Progenitor cell of endocrine pancreas (in vitro differentiated cells): ENCODE data around the gene DYSF. TPM values are rescaled to one million over a fixed set of nuclear protein-coding genes. Genes with fewer than 3 reads are reported as not detected.
"Not testable (repeated sequence)": the region's sequence is repeated elsewhere in the genome, so short reads cannot be mapped to it uniquely, and the experiment has no call there.

Experiments used
- DNase-seq: peaks from one replicate; pipeline ENCODE4 v3.0.0; 2021; ENCODE audit warnings: low spot score; ENCODE audit not compliant: unreplicated experiment
- H3K27ac Mint-ChIP-seq: 2 replicates; pipeline ENCODE4 v1.8.0; 2021; ENCODE audit warnings: mild to moderate bottlenecking, moderate library complexity, mixed read lengths
- H3K27me3 Mint-ChIP-seq: 2 replicates; pipeline ENCODE4 v1.8.0; 2021; ENCODE audit warnings: mixed read lengths
- H3K36me3 Mint-ChIP-seq: 2 replicates; pipeline ENCODE4 v1.8.0; 2022; ENCODE audit warnings: mixed read lengths; ENCODE audit not compliant: insufficient read depth
- H3K4me1 Mint-ChIP-seq: 2 replicates; pipeline ENCODE4 v1.8.0; 2021; ENCODE audit warnings: low read depth, mixed read lengths
- H3K4me3 Mint-ChIP-seq: 2 replicates; pipeline ENCODE4 v1.8.0; 2021; ENCODE audit warnings: low read depth, mild to moderate bottlenecking, moderate library complexity, mixed read lengths
- H3K9me3 Mint-ChIP-seq: 2 replicates; pipeline ENCODE4 v1.8.0; 2021; ENCODE audit warnings: low read depth, mixed read lengths
- total RNA-seq: library from RNA; stranded (reverse); gene quantifications from 2 replicates; pipeline ENCODE4 v1.2.1, GENCODE V29; 2021
- TF ChIP-seq, protein P1 (sequence below): fragments of 200-600 bp; sonication (generic); IDR thresholded peaks from one replicate; pipeline ENCODE4 v1.5.0; 2021; ENCODE audit warnings: antibody characterized with exemption, mild to moderate bottlenecking; ENCODE audit not compliant: unreplicated experiment

The DYSF gene
- total RNA-seq, 1 donor from 2014 or later = 1.4 TPM

DNA sequence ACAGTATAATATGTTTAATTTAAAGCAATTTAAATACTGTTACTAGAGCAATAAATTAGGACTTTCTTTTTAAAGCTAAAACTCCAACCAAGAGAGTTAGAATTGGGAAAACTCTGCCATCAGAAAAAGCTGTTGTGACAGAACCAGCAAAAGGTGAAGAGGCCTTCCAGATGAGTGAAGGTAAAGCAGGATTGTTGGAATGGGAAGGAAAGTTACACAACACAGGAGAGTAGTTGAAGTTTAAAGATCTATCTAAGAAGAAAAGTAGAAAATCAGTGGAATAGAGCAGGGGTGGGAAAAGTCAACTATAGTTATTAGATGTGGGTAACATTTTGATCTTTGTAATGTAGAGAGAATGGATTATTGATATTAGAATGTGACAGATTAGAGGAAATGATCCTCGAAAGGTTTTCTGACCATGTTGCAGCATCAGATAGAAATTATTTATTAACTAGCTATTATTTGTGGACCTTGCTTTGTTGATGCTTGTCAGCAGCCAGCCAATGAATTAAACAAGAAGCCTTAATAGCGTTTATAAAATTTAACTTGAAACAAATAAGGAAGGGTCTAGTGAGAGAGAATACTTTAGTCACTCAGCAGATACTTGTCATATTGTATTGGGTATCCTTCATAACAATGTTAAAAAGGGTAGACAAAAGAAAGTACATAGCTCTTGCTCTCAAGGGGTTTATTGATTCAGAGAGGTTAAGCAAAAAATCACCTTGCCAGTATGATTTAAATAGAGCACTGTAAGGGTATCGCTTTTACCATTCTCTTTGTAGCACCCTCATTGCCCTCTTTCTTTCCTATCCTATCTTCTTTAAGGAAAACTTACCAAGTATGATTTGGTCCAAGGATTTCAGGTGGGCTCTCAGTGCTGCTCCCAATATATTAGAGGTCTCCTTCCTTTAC is 24.6 kb upstream of the DYSF start:
- Mint-ChIP-seq H3K36me3 (peaks cover 54% of the 10 kb centered on the region), H3K4me3 (no peak overlapping the region)

DNA sequence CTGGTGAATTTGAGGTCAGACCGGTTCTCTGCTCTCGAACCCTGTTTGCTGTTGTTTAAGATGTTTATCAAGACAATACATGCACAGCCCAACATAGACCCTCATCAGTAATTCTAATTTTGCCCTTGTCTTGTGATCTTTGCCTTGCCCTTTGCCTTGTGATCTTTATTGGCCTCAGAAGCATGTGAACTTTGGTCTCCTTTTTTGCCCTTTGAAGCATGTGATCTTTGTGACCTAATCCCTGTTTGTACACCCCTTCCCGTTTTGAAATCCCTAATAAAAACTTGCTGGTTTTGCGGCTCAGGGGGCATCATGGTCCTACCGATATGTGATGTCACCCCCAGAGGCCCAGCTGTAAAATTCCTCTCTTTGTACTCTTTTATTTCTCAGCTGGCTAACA is 8.2 kb upstream of the DYSF start:
- not testable (repeated sequence) for DNase-seq, H3K4me1 Mint-ChIP-seq, H3K27ac Mint-ChIP-seq, H3K9me3 Mint-ChIP-seq, H3K4me3 Mint-ChIP-seq, H3K27me3 Mint-ChIP-seq
- H3K36me3 Mint-ChIP-seq = peaks cover 20% of the 10 kb centered on the region

More for the DNA sequence above, 24.6 kb upstream of the DYSF start:
- no peaks in the 10 kb centered on the region for H3K9me3 Mint-ChIP-seq
- no peak for DNase-seq
- peaks cover 11% of the 10 kb centered on the region for H3K4me1 Mint-ChIP-seq
- no peaks in the 10 kb centered on the region for H3K27me3 Mint-ChIP-seq
- H3K27ac Mint-ChIP-seq = no peak overlapping the region
- TF ChIP-seq, protein P1, sequence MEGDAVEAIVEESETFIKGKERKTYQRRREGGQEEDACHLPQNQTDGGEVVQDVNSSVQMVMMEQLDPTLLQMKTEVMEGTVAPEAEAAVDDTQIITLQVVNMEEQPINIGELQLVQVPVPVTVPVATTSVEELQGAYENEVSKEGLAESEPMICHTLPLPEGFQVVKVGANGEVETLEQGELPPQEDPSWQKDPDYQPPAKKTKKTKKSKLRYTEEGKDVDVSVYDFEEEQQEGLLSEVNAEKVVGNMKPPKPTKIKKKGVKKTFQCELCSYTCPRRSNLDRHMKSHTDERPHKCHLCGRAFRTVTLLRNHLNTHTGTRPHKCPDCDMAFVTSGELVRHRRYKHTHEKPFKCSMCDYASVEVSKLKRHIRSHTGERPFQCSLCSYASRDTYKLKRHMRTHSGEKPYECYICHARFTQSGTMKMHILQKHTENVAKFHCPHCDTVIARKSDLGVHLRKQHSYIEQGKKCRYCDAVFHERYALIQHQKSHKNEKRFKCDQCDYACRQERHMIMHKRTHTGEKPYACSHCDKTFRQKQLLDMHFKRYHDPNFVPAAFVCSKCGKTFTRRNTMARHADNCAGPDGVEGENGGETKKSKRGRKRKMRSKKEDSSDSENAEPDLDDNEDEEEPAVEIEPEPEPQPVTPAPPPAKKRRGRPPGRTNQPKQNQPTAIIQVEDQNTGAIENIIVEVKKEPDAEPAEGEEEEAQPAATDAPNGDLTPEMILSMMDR = no peak

DNA sequence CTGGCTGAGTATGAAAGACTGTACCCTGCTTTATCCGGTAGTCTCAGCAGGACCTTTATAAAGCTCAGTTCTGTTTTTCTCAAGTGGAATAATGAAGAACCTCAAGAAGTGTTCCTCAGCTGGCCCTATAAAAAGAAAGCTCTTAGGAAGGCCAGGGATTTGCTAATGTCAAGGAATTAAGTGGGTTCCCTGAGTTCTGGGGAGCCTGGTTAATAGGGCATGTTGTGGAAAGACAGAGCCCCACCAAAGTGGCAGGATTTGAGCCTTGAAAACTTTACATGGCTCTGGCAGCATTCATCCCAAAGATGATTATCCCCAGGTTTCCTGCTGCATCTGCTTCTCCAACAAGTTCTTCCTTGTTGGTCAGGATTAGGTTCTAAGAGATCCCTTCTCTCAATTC is 6.9 kb upstream of the DYSF start:
- peaks cover 12% of the 10 kb centered on the region for H3K36me3 Mint-ChIP-seq
- TF ChIP-seq, protein P1 = no peak
- H3K27ac Mint-ChIP-seq = no peak overlapping the region

DNA sequence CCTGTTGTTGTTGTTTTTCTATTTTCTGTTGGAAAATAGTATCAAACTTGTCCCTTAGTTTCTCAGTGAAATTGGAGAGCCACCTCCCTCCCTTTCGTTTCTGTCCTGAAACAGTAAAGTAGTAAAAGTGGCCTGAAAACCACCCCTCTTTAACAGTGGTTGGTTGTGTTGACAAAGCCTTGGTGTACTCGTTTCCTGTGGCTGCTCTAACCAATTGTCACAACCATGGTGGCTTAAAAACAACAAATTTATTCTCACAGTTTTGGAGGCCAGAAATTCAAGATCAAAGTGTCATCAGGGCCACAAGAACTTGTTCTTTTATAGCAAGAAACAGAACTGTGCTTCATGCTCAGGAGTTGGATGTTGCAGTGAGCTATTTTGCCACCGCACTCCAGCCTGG is 4.0 kb upstream of the DYSF start:
- no peak overlapping the region for H3K4me3 Mint-ChIP-seq
- peaks cover 3% of the 10 kb centered on the region for H3K36me3 Mint-ChIP-seq
- H3K4me1 Mint-ChIP-seq = peaks cover 3% of the 10 kb centered on the region
- no peak overlapping the region for H3K27ac Mint-ChIP-seq
- no peaks in the 10 kb centered on the region for H3K9me3 Mint-ChIP-seq
- no peak for DNase-seq
- TF ChIP-seq, protein P1 = no peak
- peaks cover 32% of the 10 kb centered on the region for H3K27me3 Mint-ChIP-seq

More for the DNA sequence above, 6.9 kb upstream of the DYSF start:
- DNase-seq = no peak
- Mint-ChIP-seq H3K4me3 (no peak overlapping the region), H3K4me1 (peaks cover 3% of the 10 kb centered on the region), H3K9me3 (no peaks in the 10 kb centered on the region), H3K27me3 (peaks cover 8% of the 10 kb centered on the region)

DNA sequence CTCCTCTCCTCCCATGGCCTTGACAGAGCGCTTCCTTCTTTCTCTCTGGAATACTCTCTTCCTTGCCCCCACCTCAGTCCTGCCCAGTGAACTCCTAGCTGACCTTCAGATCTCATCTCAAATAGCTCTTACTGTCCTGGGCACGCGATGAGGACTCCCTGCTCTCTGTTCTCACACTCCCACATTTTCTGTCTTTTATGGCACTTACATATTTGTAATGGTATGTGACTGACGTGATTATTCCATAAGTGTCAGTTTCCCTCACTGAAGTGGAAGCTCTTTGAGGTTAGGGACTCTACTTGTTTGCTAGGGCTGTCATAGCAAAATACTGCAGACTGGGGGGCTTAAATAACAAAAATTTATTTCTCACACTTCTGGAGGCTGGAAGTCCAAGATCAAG is 1.7 kb upstream of the DYSF start:
- Mint-ChIP-seq H3K4me3 (no peak overlapping the region), H3K4me1 (peaks cover 9% of the 10 kb centered on the region), H3K36me3 (no peaks in the 10 kb centered on the region), H3K27me3 (peaks cover 49% of the 10 kb centered on the region), H3K27ac (no peak overlapping the region), H3K9me3 (no peaks in the 10 kb centered on the region)
- no peak for DNase-seq
- TF ChIP-seq, protein P1 = no peak

DNA sequence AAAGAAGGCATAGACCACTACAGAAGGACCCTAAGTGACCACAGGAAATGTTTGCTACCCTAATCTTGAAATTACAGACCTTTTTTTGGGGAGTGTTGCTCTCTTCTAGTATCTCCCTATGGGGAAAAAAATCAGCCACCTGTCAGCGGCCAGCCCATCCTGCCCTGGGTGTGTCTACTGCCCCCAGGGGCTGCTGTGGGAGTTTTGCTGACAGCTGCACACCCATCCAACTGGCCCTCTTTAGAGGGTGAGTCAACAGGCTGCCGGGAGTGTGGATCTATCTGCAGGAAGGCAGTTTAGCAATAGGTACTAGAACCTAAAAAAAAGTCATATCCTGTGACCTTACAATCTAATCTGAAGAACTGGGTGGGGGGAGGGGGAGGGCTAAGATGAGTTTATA is 796 bp upstream of the DYSF start:
- TF ChIP-seq, protein P1 = peak; percentile 20
- no peak for DNase-seq
- H3K4me3 Mint-ChIP-seq = no peak overlapping the region
- no peaks in the 10 kb centered on the region for H3K36me3 Mint-ChIP-seq
- H3K27me3 Mint-ChIP-seq = peaks cover 49% of the 10 kb centered on the region
- H3K4me1 Mint-ChIP-seq = peaks cover 10% of the 10 kb centered on the region
- no peaks in the 10 kb centered on the region for H3K9me3 Mint-ChIP-seq
- H3K27ac Mint-ChIP-seq = no peak overlapping the region
